Activated CD4-positive, CD25-positive, alpha-beta regulatory T cell treated with anti-CD3 and anti-CD28 coated beads, Interleukin-2, amount 50 U/mL, for 72 hours (primary cell): ENCODE results near the gene PRAMEF12.
"Not testable (repeated sequence)": the region's sequence is repeated elsewhere in the genome, so short reads cannot be mapped to it uniquely, and the experiment has no call there.

Source experiments
- DNase-seq: peaks from one replicate; pipeline ENCODE4 v3.0.0; 2021

The PRAMEF12 gene

DNA sequence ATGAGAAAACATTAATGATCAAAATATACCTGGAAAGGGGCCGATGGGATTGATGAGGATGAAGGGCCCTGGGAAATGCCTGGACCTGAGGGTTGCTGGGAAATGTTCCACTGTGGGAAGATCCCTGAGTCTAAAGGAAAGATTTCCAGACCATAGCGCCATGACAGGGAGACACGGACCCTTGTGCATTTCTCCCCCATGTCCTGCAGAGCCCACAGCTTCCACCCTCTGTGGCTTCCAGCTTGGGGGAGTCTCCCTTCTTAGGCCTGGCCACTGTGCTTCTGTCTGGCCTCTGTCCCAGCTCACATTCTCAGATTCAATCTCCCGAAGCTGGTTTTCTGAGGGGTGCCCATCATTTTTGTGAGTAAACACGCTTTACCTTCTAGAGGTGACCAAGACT is 1.0 kb upstream of the PRAMEF12 start:
- DNase-seq: no peak

DNA sequence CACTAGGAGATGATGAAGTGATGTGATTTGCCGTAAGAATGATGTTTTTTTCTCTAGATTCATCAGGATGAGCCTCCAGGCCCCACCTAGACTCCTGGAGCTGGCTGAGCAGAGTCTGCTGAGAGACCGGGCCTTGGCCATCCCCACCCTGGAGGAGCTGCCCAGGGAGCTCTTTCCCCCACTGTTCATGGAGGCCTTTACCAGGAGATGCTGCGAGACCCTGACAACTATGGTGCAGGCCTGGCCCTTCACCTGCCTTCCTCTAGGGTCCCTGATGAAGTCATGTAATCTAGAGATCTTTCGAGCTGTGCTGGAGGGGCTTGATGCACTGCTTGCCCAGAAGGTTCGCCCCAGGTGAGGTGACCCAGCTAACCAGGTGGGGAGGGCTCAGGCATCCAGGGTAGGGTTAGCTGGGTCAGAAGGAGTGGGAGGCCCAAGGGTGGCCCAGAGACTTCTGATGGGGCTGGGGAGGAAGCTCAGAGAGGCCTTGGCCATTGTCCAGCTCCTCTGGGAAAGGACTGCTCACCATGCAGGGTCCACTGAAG is 1.3 kb downstream of the PRAMEF12 start:
- no peak for DNase-seq

GRCh38 chr1:12775443-12775842 is 1.9 kb downstream of the PRAMEF12 start:
- DNase-seq: no peak

DNA sequence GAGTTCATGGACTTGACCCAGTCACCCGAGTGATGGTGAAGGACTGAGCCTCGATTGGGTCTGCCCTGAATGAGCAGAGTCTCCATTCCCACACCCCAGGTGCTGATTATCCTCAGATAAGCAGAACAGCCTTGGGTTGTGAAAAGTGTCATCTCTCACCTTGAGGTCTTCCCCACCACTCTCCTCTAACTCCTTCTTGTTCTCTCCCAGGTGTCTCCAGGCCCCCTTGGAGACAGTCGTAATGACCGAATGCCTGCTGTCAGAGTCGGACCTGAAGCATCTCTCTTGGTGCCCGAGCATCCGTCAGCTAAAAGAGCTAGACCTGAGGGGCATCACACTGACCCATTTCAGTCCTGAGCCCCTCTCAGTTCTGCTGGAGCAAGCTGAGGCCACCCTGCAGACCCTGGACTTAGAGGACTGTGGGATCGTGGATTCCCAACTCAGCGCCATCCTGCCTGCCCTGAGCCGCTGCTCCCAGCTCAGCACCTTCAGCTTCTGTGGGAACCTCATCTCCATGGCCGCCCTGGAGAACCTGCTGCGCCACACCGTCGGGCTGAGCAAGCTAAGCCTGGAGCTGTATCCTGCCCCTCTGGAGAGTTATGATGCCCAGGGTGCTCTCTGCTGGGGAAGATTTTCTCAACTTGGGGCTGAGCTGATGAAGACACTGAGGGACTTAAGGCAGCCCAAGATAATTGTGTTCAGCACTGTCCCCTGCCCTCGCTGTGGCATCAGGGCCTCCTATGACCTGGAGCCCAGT is 3.4 kb downstream of the PRAMEF12 start:
- no peak for DNase-seq

- no peak for DNase-seq
Observed at GRCh38 chr1:12778061-12778460, 4.5 kb downstream of the PRAMEF12 start.

DNA sequence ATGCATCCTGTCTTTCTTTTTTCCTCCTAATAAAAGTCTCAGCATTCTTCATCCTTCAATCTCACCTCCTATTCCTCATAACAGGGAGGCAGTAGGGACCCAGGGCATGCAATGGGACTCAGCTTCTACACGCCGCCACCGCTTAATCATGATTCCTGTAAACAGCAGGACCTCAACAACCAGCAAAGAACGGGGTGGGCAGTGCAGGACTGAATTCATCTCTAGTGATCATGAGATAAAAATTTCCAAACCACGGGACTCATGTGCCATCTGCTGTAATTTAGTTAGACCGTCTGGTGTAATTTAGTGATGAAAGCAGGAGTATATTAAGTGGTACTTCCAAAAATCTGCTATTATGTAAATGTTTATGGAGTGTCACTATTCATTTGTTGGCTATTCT is 5.4 kb downstream of the PRAMEF12 start:
- DNase-seq: no peak

DNA sequence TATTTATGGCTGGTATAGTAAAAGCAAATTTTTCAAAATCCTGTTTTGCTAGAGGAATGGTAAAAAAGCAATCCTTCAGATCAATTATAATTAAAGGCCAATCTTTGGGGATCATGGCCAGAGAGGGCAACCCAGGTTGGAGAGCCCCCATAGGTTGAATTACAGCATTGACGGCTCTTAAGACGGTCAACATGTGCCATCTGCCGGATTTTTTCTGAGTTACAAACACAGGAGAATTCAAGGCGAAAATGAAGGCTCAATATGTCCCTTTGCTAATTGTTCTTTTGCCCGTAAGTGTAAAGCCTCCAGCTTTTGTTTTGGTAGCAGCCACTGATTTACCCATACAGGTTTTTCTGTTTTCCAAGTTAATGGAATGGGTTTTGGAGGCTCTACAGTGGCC is 8.0 kb downstream of the PRAMEF12 start:
- not testable (repeated sequence) for DNase-seq

GRCh38 chr1:12783783-12784182 is 10.2 kb downstream of the PRAMEF12 start:
- DNase-seq: not testable (repeated sequence)

DNA sequence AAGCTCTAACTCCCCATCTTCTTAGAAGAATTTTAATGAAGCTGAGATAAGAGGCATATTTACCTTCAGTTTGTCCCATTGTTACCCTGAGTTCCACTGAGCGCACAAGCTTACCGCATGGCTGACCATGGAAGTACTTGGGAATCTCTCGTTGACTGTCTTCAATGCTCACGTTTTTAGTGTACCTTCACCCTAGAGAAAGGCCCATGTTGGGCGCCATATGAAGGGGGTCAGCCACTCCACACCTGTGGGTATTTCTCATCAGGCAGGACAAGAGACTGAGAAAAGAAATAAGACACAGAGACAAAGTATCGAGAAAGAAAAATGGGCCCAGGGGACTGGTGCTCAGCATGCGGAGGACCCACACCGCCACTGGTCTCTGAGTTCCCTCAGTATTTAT is 11.2 kb downstream of the PRAMEF12 start:
- DNase-seq: not testable (repeated sequence)

- not testable (repeated sequence) for DNase-seq
Observed at GRCh38 chr1:12791097-12791496, 17.6 kb downstream of the PRAMEF12 start, which contains the start of gene PRAMEF1. Gene PRAMEF1, plus strand, starts transcription at chr1:12791397. Its CDS starts 1,831 bp downstream, at chr1:12793228.

DNA sequence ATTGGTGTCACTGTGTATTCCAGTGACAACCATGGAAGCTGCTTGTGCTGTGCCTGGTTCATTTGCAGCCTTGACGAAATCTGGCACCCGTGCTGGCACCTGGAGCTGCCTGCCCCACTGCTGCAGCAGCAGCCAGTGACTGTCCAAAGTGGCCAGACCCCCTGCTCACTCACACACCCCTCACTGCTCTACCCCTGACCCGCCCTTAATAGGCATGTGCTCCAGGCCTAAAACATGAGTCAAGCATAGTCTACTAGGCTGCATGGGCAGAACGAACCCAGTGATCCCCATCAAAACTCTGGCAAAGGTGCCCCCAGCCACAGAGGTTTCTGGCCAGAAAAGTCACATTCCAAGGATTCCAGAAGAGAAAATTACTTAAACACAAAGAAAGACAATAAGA is 25.4 kb downstream of the PRAMEF12 start:
- no peak for DNase-seq

GRCh38 chr1:12799730-12800129 is 26.2 kb downstream of the PRAMEF12 start:
- no peak for DNase-seq

GRCh38 chr1:12809933-12810332 is 36.4 kb downstream of the PRAMEF12 start:
- DNase-seq: no peak

- DNase-seq: no peak
Observed at GRCh38 chr1:12810691-12811408, 37.3 kb downstream of the PRAMEF12 start.

- DNase-seq: no peak
Observed at GRCh38 chr1:12811409-12811784, 37.9 kb downstream of the PRAMEF12 start.

GRCh38 chr1:12819061-12819460 is 45.5 kb downstream of the PRAMEF12 start:
- DNase-seq: not testable (repeated sequence)
